WTC11 (cell line): Measurements from ENCODE around the gene VSX1. TPM values are rescaled to one million over a fixed set of nuclear protein-coding genes. Genes with fewer than 3 reads are reported as not detected.
A peak's percentile ranks its signal among the peaks of the same experiment; 100 is the strongest.

ENCODE experiments used
- ATAC-seq: fragments of 200-7000 bp; cut with Tn5 transposase; 2 replicates; pipeline ENCODE4 v1.10.0; 2021; ENCODE audit warnings: mild to moderate bottlenecking, moderate library complexity
- CTCF ChIA-PET: fragments of 300-600 bp; sonication (Branson Sonifier 250); formaldehyde crosslinking; loops from one replicate; lab custom pipeline; 2021; ENCODE audit warnings: antibody characterized with exemption; lab: Charles Lee
- POLR2A ChIA-PET: fragments of 350-600 bp; sonication (Branson Sonifier 250); formaldehyde crosslinking; loops from one replicate; lab custom pipeline; 2021; ENCODE audit warnings: antibody characterized with exemption; lab: Charles Lee
- DNase-seq: peaks from one replicate; pipeline ENCODE4 v3.0.0; 2021; ENCODE audit warnings: low spot score
- H3K27ac Mint-ChIP-seq: 2 replicates; pipeline ENCODE4 v1.8.0; 2021; ENCODE audit warnings: mixed read lengths
- H3K27me3 Mint-ChIP-seq: 2 replicates; pipeline ENCODE4 v1.8.0; 2021; ENCODE audit warnings: low read depth, mild to moderate bottlenecking, moderate library complexity, mixed read lengths
- H3K36me3 Mint-ChIP-seq: 2 replicates; pipeline ENCODE4 v1.8.0; 2021; ENCODE audit warnings: mixed read lengths
- H3K4me1 Mint-ChIP-seq: 2 replicates; pipeline ENCODE4 v1.8.0; 2022; ENCODE audit warnings: mixed read lengths
- H3K4me3 Mint-ChIP-seq: 2 replicates; pipeline ENCODE4 v1.8.0; 2021; ENCODE audit warnings: mild to moderate bottlenecking, moderate library complexity, mixed read lengths
- H3K9me3 Mint-ChIP-seq: 2 replicates; pipeline ENCODE4 v1.8.0; 2021; ENCODE audit warnings: mixed read lengths
- ATF6 ChIP-seq: sonication (generic); formaldehyde crosslinking; IDR thresholded peaks from 2 replicates; pipeline ENCODE4 v1.8.1; 2023; ENCODE audit warnings: mild to moderate bottlenecking, missing genetic modification reagents
- ESRRA ChIP-seq: sonication (generic); formaldehyde crosslinking; IDR thresholded peaks from 2 replicates; pipeline ENCODE4 v1.8.1; 2022; ENCODE audit warnings: mild to moderate bottlenecking, missing genetic modification reagents, borderline replicate concordance
- FOXJ3 ChIP-seq: sonication (generic); formaldehyde crosslinking; IDR thresholded peaks from 2 replicates; pipeline ENCODE4 v1.9.0; 2021; ENCODE audit warnings: missing genetic modification reagents, mild to moderate bottlenecking, borderline replicate concordance
- FOXK1 ChIP-seq: sonication (generic); formaldehyde crosslinking; IDR thresholded peaks from 2 replicates; pipeline ENCODE4 v1.8.0; 2022; ENCODE audit warnings: mild to moderate bottlenecking, moderate library complexity, missing genetic modification reagents
- HMGA2 ChIP-seq: fragments of 250-450 bp; sonication (Bioruptor Pico); IDR thresholded peaks from 2 replicates; pipeline ENCODE4 v1.4.0; 2021; ENCODE audit warnings: mild to moderate bottlenecking, moderate library complexity
- KAT7 ChIP-seq: sonication (generic); formaldehyde crosslinking; IDR thresholded peaks from 2 replicates; pipeline ENCODE4 v1.8.1; 2023; ENCODE audit warnings: missing genetic modification reagents, mild to moderate bottlenecking, borderline replicate concordance
- RELA ChIP-seq: sonication (generic); formaldehyde crosslinking; IDR thresholded peaks from 2 replicates; pipeline ENCODE4 v1.8.1; 2022; ENCODE audit warnings: missing genetic modification reagents, mild to moderate bottlenecking, borderline replicate concordance
- SMAD4 ChIP-seq: sonication (generic); formaldehyde crosslinking; IDR thresholded peaks from 2 replicates; pipeline ENCODE4 v1.8.0; 2022; ENCODE audit warnings: mild to moderate bottlenecking, missing genetic modification reagents
- STAT6 ChIP-seq: sonication (generic); formaldehyde crosslinking; conservative IDR thresholded peaks from 2 replicates; pipeline ENCODE4 v1.8.1; 2023; ENCODE audit warnings: mild to moderate bottlenecking, low read depth, missing genetic modification reagents, moderate library complexity
- TCF7 ChIP-seq: sonication (generic); formaldehyde crosslinking; IDR thresholded peaks from 2 replicates; pipeline ENCODE4 v1.8.0; 2022; ENCODE audit warnings: mild to moderate bottlenecking, low read depth, missing genetic modification reagents, moderate library complexity
- ZNF263 ChIP-seq: sonication (generic); formaldehyde crosslinking; IDR thresholded peaks from 2 replicates; pipeline ENCODE4 v1.8.1; 2022; ENCODE audit warnings: low read depth, mild to moderate bottlenecking, moderate library complexity, missing genetic modification reagents
- ZNF317 ChIP-seq: sonication (generic); formaldehyde crosslinking; IDR thresholded peaks from 2 replicates; pipeline ENCODE4 v1.8.1; 2023; ENCODE audit warnings: low read depth, mild to moderate bottlenecking, moderate library complexity, missing genetic modification reagents, borderline replicate concordance
- ZNF416 ChIP-seq: fragments of 250-450 bp; sonication (Bioruptor Pico); IDR thresholded peaks from 2 replicates; pipeline ENCODE4 v1.9.0; 2021; ENCODE audit warnings: mild to moderate bottlenecking, inconsistent platforms
- total RNA-seq: library from RNA; stranded (reverse); gene quantifications from 3 replicates; pipeline ENCODE4 v1.2.3, GENCODE V29; 2021
- TF ChIP-seq, protein P1 (sequence below): fragments of 250-450 bp; sonication (Bioruptor Pico); conservative IDR thresholded peaks from 2 replicates; pipeline ENCODE4 v1.9.0; 2021; ENCODE audit warnings: mild to moderate bottlenecking
- TF ChIP-seq, protein P2 (sequence below): fragments of 250-450 bp; sonication (Bioruptor Pico); IDR thresholded peaks from 2 replicates; pipeline ENCODE4 v1.9.0; 2021; ENCODE audit warnings: moderate library complexity, mild to moderate bottlenecking, inconsistent platforms, borderline replicate concordance
- TF ChIP-seq, protein P3 (sequence below): sonication (generic); formaldehyde crosslinking; IDR thresholded peaks from 2 replicates; pipeline ENCODE4 v1.8.0; 2023; ENCODE audit warnings: missing genetic modification reagents, mild to moderate bottlenecking, borderline replicate concordance
- TF ChIP-seq, protein P4 (sequence below): sonication (generic); formaldehyde crosslinking; IDR thresholded peaks from 2 replicates; pipeline ENCODE4 v1.8.0; 2023; ENCODE audit warnings: missing genetic modification reagents

VSX1 gene
- total RNA-seq, 1 experiment from 2014 or later: not detected

- Mint-ChIP-seq H3K27ac (no peak overlapping the region), H3K4me1 (no peaks in the 10 kb centered on the region), H3K27me3 (peaks cover 7% of the 10 kb centered on the region; the same call in 1 of the 2 replicates), H3K4me3 (no peak overlapping the region), H3K9me3 (no peaks in the 10 kb centered on the region)
- no peak for DNase-seq
- ChIA-PET CTCF (interaction anchor here (2.5 kb wide), 1 partner anchor 14 kb away, joined by 8 read pairs; no protein-coding TSS in a partner anchor), POLR2A (no interaction called here)
- peak; percentile 65 for ATAC-seq
- TF ChIP-seq ZNF263 (CRISPR knock-in tag) (no peak), SMAD4 (CRISPR knock-in tag) (no peak), ZNF416 (CRISPR knock-in tag) (no peak), KAT7 (CRISPR knock-in tag) (no peak)
- TF ChIP-seq, all 79 proteins: peak for 0
- H3K36me3 Mint-ChIP-seq: no peaks in the 10 kb centered on the region
Measured at GRCh38 chr20:25116739-25117458, 35.0 kb upstream of the VSX1 start.

DNA sequence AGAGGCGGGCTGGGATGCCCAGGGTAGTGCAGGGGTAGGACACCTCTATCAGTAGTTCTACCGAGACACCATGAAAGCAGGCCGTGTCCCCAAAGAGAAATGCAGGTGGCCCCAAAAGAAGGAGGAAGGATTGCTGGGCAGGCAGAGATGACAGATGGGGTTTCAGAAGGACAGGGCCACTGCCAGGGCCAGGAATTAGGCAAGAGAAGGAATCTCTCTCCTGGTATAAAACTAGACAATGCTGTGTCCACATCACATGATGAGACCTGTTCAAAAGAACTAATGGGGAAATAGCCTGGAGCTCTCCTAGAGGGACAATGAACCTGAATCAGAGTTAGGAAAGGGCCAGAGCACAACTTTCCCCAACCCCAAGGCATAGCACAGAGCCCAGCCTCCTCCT, 21.6 kb upstream of the VSX1 start:
- no peaks in the 10 kb centered on the region for H3K4me1 Mint-ChIP-seq
- H3K9me3 Mint-ChIP-seq: peaks cover 11% of the 10 kb centered on the region; the same call in 1 of the 2 replicates
- no peak for DNase-seq
- ATAC-seq: no peak
- H3K27me3 Mint-ChIP-seq: peaks cover 22% of the 10 kb centered on the region
- H3K36me3 Mint-ChIP-seq: no peaks in the 10 kb centered on the region
- POLR2A ChIA-PET: no interaction called here
- H3K27ac Mint-ChIP-seq: no peak overlapping the region
- CTCF ChIA-PET: no interaction called here
- no peak overlapping the region for H3K4me3 Mint-ChIP-seq
- TF ChIP-seq ESRRA (CRISPR knock-in tag): no peak
- TF ChIP-seq RELA: no peak
- TF ChIP-seq, protein P1, sequence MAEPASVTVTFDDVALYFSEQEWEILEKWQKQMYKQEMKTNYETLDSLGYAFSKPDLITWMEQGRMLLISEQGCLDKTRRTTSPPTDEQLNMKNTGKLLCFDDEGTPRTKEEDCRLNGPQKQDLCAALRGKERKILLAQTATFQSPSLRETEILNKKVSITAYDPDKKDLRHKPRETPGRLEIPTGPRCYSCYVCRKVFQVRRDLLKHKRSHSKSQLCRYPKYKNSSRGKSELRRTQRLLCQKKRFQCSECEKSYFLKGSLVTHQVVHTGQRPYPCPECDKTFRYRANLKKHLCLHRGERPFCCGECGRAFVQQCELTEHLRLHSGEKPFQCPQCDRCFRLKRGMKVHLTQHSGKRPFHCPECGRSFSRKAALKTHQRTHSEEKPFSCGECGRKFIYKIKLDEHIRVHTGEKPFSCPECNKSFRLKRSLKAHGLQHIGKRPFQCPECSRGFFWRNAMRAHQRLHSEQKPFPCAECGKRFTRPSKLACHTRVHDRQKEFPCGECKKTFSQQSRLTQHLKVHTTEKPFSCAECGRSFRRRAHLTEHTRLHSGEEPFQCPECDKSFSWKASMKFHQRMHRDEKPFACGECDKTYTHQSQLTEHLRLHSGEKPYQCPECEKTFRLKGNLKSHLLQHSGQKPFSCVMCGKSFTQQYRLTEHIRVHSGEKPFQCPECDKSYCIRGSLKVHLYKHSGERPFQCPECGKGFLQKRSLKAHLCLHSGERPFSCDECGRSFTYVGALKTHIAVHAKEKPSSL (CRISPR knock-in tag): no peak
- no peak for TF ChIP-seq STAT6 (CRISPR knock-in tag)
- TF ChIP-seq, protein P2, sequence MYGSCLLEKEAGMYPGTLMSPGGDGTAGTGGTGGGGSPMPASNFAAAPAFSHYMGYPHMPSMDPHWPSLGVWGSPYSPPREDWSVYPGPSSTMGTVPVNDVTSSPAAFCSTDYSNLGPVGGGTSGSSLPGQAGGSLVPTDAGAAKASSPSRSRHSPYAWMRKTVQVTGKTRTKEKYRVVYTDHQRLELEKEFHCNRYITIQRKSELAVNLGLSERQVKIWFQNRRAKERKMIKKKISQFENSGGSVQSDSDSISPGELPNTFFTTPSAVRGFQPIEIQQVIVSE: no peak
- TF ChIP-seq HMGA2 (CRISPR knock-in tag): no peak
- TF ChIP-seq FOXJ3: no peak
- TF ChIP-seq ATF6 (CRISPR knock-in tag): no peak
- TF ChIP-seq, protein P3, sequence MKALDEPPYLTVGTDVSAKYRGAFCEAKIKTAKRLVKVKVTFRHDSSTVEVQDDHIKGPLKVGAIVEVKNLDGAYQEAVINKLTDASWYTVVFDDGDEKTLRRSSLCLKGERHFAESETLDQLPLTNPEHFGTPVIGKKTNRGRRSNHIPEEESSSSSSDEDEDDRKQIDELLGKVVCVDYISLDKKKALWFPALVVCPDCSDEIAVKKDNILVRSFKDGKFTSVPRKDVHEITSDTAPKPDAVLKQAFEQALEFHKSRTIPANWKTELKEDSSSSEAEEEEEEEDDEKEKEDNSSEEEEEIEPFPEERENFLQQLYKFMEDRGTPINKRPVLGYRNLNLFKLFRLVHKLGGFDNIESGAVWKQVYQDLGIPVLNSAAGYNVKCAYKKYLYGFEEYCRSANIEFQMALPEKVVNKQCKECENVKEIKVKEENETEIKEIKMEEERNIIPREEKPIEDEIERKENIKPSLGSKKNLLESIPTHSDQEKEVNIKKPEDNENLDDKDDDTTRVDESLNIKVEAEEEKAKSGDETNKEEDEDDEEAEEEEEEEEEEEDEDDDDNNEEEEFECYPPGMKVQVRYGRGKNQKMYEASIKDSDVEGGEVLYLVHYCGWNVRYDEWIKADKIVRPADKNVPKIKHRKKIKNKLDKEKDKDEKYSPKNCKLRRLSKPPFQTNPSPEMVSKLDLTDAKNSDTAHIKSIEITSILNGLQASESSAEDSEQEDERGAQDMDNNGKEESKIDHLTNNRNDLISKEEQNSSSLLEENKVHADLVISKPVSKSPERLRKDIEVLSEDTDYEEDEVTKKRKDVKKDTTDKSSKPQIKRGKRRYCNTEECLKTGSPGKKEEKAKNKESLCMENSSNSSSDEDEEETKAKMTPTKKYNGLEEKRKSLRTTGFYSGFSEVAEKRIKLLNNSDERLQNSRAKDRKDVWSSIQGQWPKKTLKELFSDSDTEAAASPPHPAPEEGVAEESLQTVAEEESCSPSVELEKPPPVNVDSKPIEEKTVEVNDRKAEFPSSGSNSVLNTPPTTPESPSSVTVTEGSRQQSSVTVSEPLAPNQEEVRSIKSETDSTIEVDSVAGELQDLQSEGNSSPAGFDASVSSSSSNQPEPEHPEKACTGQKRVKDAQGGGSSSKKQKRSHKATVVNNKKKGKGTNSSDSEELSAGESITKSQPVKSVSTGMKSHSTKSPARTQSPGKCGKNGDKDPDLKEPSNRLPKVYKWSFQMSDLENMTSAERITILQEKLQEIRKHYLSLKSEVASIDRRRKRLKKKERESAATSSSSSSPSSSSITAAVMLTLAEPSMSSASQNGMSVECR: no peak
- TF ChIP-seq, protein P4, sequence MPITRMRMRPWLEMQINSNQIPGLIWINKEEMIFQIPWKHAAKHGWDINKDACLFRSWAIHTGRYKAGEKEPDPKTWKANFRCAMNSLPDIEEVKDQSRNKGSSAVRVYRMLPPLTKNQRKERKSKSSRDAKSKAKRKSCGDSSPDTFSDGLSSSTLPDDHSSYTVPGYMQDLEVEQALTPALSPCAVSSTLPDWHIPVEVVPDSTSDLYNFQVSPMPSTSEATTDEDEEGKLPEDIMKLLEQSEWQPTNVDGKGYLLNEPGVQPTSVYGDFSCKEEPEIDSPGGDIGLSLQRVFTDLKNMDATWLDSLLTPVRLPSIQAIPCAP (CRISPR knock-in tag): no peak
- TF ChIP-seq TCF7 (CRISPR knock-in tag): no peak
- TF ChIP-seq ZNF317: no peak
- no peak for TF ChIP-seq FOXK1 (CRISPR knock-in tag)
